Endothelial cell of umbilical vein (primary cell): ENCODE results near the gene CPA1. TPM values are rescaled to one million over a fixed set of nuclear protein-coding genes. Genes with fewer than 3 reads are reported as not detected.

Experiments used
- BruUV-seq: library from RNA; stranded (reverse); fragments of 400-500 nt; replicated peaks from 2 replicates; lab custom pipeline; 2021; lab: Mats Ljungman, UMichigan
- CTCF ChIA-PET: fragments of 300-600, 350-600 bp; sonication (Branson Sonifier 250); formaldehyde crosslinking; loops from one replicate; lab custom pipeline; 2021; ENCODE audit warnings: antibody characterized with exemption, inconsistent platforms; lab: Charles Lee
- POLR2A ChIA-PET: fragments of 300-600, 350-600 bp; sonication (Branson Sonifier 250); formaldehyde crosslinking; loops from one replicate; lab custom pipeline; 2021; ENCODE audit warnings: antibody characterized with exemption, inconsistent platforms; lab: Charles Lee
- DNase-seq: peaks from one replicate; pipeline ENCODE4 v3.0.0-alpha.2; 2011; ENCODE audit warnings: low read depth, low spot score
- FAIRE-seq: peaks from 2 replicates; lab custom pipeline; 2011; peaks lifted over from hg19 to GRCh38; lab: Jason Lieb, UNC
- H2AFZ ChIP-seq: 2 replicates; pipeline ENCODE4 v1.6.0; 2012; ENCODE audit warnings: low read depth, low read length, control low read depth, inconsistent platforms
- H3K27ac ChIP-seq: 2 replicates; pipeline ENCODE4 v1.5.1; 2011; ENCODE audit warnings: low read depth, mild to moderate bottlenecking, control low read depth, low read length, moderate library complexity; ENCODE audit not compliant: insufficient read depth
- H3K27me3 ChIP-seq, 2 experiments: 2 replicates each; pipeline versions ENCODE4 v1.6.0 to v1.6.1; 2011; ENCODE audit warnings: low read length in 2 of 2, mixed read lengths in 1 of 2; ENCODE audit not compliant: control insufficient read depth in 2 of 2, insufficient read depth in 2 of 2
- H3K36me3 ChIP-seq, 2 experiments: 2 replicates in 1 of 2; 3 replicates in 1 of 2; pipeline ENCODE4 v1.5.1; 2011; ENCODE audit warnings: low read length in 2 of 2, mild to moderate bottlenecking in 1 of 2, moderate library complexity in 1 of 2; ENCODE audit not compliant: control insufficient read depth in 2 of 2, insufficient read depth in 2 of 2; ENCODE audit errors: extremely low read depth in 1 of 2
- H3K4me1 ChIP-seq: 3 replicates; pipeline ENCODE4 v1.5.1; 2011; ENCODE audit warnings: mild to moderate bottlenecking, low read length; ENCODE audit not compliant: control insufficient read depth, insufficient read depth; ENCODE audit errors: extremely low read depth
- H3K4me2 ChIP-seq: 2 replicates; pipeline ENCODE4 v1.6.1; 2011; ENCODE audit warnings: low read length, control low read depth, mixed read lengths; ENCODE audit not compliant: insufficient read depth
- H3K4me3 ChIP-seq, 3 experiments: fragments of 200-600 bp in 1 of 3; sonication (generic), shearing (Covaris generic) in 1 of 3; replicated peaks in 1 of 3; 2 replicates each; pipeline ENCODE4 v1.5.1; 2011 to 2016; ENCODE audit warnings: control low read depth in 3 of 3, low read length in 3 of 3, mild to moderate bottlenecking in 2 of 3, inconsistent platforms in 1 of 3, low read depth in 1 of 3, moderate library complexity in 1 of 3; ENCODE audit not compliant: insufficient read depth in 1 of 3
- H3K79me2 ChIP-seq: 2 replicates; pipeline ENCODE4 v1.6.0; 2012; ENCODE audit warnings: low read length, inconsistent platforms; ENCODE audit not compliant: control insufficient read depth, insufficient read depth
- H3K9ac ChIP-seq: replicated peaks from 2 replicates; pipeline ENCODE3; 2011; ENCODE audit warnings: low read length, control low read depth; ENCODE audit not compliant: insufficient read depth; ENCODE audit errors: extremely low read depth
- H3K9me1 ChIP-seq: replicated peaks from 3 replicates; pipeline ENCODE4 v1.6.0; 2011; ENCODE audit warnings: mild to moderate bottlenecking, low read length; ENCODE audit not compliant: control insufficient read depth, insufficient read depth; ENCODE audit errors: extremely low read depth
- H3K9me3 ChIP-seq: replicated peaks from 2 replicates; pipeline ENCODE4 v1.5.1; 2012; ENCODE audit warnings: low read length, inconsistent platforms; ENCODE audit not compliant: control insufficient read depth, insufficient read depth
- H4K20me1 ChIP-seq: replicated peaks from 2 replicates; pipeline ENCODE3; 2011; ENCODE audit warnings: mild to moderate bottlenecking, low read length; ENCODE audit not compliant: control insufficient read depth, insufficient read depth; ENCODE audit errors: extremely low read depth
- CTCF ChIP-seq, 2 donors: IDR thresholded peaks; 1 replicate in 1 of 2; 2 replicates in 1 of 2; pipeline ENCODE4 v1.5.1; 2011; ENCODE audit warnings: low read length in 2 of 2, mild to moderate bottlenecking in 2 of 2, moderate library complexity in 2 of 2, control low read depth in 1 of 2, inconsistent platforms in 1 of 2, low read depth in 1 of 2; ENCODE audit not compliant: insufficient read depth in 1 of 2; ENCODE audit errors: extremely low read depth in 1 of 2
- EZH2 ChIP-seq: IDR thresholded peaks from 2 replicates; pipeline ENCODE4 v1.6.1; 2012; ENCODE audit warnings: borderline replicate concordance, low read depth, mild to moderate bottlenecking, moderate library complexity, low read length, inconsistent platforms; ENCODE audit not compliant: severe bottlenecking
- FOS ChIP-seq: IDR thresholded peaks from 2 replicates; pipeline ENCODE4 v1.6.1; 2011; ENCODE audit warnings: mild to moderate bottlenecking, low read length, moderate library complexity, borderline replicate concordance; ENCODE audit not compliant: insufficient read depth
- GATA2 ChIP-seq: IDR thresholded peaks from 2 replicates; pipeline ENCODE4 v1.7.0; 2011; ENCODE audit warnings: low read depth, mild to moderate bottlenecking, moderate library complexity, mixed read lengths, low read length; ENCODE audit not compliant: insufficient read length, insufficient read depth
- JUN ChIP-seq: IDR thresholded peaks from 2 replicates; pipeline ENCODE4 v1.6.1; 2011; ENCODE audit warnings: borderline replicate concordance, low read depth; ENCODE audit not compliant: insufficient read length, insufficient read depth
- MYC ChIP-seq: IDR thresholded peaks from one replicate; pipeline ENCODE4 v1.6.1; 2011; ENCODE audit warnings: mild to moderate bottlenecking, low read depth, low read length
- POLR2A ChIP-seq: IDR thresholded peaks from 2 replicates; pipeline ENCODE4 v1.6.1; 2012; ENCODE audit warnings: low read depth, mild to moderate bottlenecking, control low read depth, low read length
- POLR2AphosphoS5 ChIP-seq: IDR thresholded peaks from 2 replicates; pipeline ENCODE4 v1.6.1; 2012; ENCODE audit warnings: low read depth, mild to moderate bottlenecking, control low read depth, low read length, moderate library complexity; ENCODE audit not compliant: insufficient read depth
- dilution Hi-C: fragments of 300-500 bp; cut with MboI; formaldehyde crosslinking; loops from one replicate; pipeline ENCODE4 v1.15.0; 2019; ENCODE audit warnings: low sequenced_read_pairs; ENCODE audit not compliant: extremely low pct_ligation_motif_present
- intact Hi-C: fragments of 100-400 bp; cut with micrococcal nuclease; formaldehyde crosslinking; loops from one replicate; pipeline ENCODE4 v1.10.0; 2022
- polyA plus RNA-seq, 4 experiments: library from polyadenylated mRNA; depleted of rRNA in 3 of 4; stranded (reverse) in 3 of 4; unstranded in 1 of 4; fragments of >200 nt; gene quantifications; 2 replicates each; pipeline versions ENCODE4 v1.2.1 to v1.2.3, GENCODE V29; 2011 to 2012; ENCODE audit warnings: missing spikeins in 1 of 4
- total RNA-seq: library from RNA; stranded (reverse); gene quantifications from 2 replicates; pipeline ENCODE4 v1.2.3, GENCODE V29; 2021
- TF ChIP-seq, protein P1 (sequence below): IDR thresholded peaks from 2 replicates; pipeline ENCODE4 v1.6.1; 2011; ENCODE audit not compliant: insufficient read depth, insufficient read length

Gene CPA1
- total and polyA plus RNA-seq, 2 donors (not counting 3 experiments of a cell fraction or from before 2014, with no cell fraction given) = not detected

DNA sequence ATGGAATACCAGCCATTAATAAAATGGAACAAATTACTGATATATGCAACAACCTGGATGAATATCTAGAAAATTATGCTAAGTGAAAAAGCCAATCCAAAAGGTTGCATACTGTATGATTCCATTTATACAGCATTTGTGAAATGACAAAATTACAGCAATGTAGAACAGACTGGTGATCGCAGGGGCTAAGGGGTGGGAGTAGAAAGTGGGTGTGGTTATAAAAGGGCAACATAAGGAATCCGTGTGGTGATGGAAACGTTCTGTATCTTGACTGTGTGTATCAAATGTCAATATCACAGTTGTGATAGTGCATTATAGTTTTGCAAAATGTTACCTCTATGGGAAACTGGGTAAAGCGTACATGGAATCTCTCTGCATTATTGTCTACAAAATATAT is 45.5 kb downstream of the CPA1 start:
- dilution Hi-C loops (no loop called here), intact Hi-C loops (no loop called here)
- Histone ChIP-seq H3K4me1 (peaks cover 8% of the 10 kb centered on the region), H3K36me3 (peaks cover 0 to 3% of the 10 kb centered on the region in 2 experiments), H3K79me2 (no peaks in the 10 kb centered on the region), H4K20me1 (no peaks in the 10 kb centered on the region), H3K9me3 (no peaks in the 10 kb centered on the region), H3K4me3 (no peak overlapping the region), H3K9me1 (no peaks in the 10 kb centered on the region), H3K4me2 (no peak overlapping the region), H3K9ac (no peak overlapping the region), H2AFZ (no peak overlapping the region), H3K27me3 (no peaks in the 10 kb centered on the region), H3K27ac (no peak overlapping the region)
- POLR2A ChIA-PET = no interaction called here
- CTCF ChIA-PET = no interaction called here
- BruUV-seq = no TSS peak
- DNase-seq (no peak), FAIRE-seq (no peak)
- TF ChIP-seq GATA2 (no peak), EZH2 (no peak), FOS (no peak), POLR2A (no peak), CTCF (IDR thresholded peaks at IDR 0.05; ENCODE audit: extremely low read depth in 1 of 2, insufficient read depth in 1 of 2, low read depth in 1 of 2, low read length in 2 of 2) (no peak), POLR2AphosphoS5 (no peak), MYC (no peak), JUN (no peak)
- TF ChIP-seq, protein P1, sequence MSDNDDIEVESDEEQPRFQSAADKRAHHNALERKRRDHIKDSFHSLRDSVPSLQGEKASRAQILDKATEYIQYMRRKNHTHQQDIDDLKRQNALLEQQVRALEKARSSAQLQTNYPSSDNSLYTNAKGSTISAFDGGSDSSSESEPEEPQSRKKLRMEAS = no peak
